Gastrocnemius medialis (tissue), 4 donors: Measurements from ENCODE around the gene OR2D3.

Source experiments
- POLR2A ChIP-seq, 2 donors: fragments of 450-650 bp; IDR thresholded peaks; one replicate each; pipeline ENCODE4 v1.6.1; 2017; ENCODE audit warnings: antibody characterized with exemption in 2 of 2, mild to moderate bottlenecking in 2 of 2, moderate library complexity in 2 of 2
- TF ChIP-seq, protein P1 (sequence below), 5 experiments: fragments of 450-650 bp in 3 of 5; fragments of 200-600 bp in 2 of 5; sonication (generic) in 2 of 5; IDR thresholded peaks in 4 of 5; conservative IDR thresholded peaks in 1 of 5; 1 replicate in 4 of 5; 2 replicates in 1 of 5; pipeline ENCODE4 v1.5.1; 2016 to 2019; ENCODE audit warnings: antibody characterized with exemption in 5 of 5, mild to moderate bottlenecking in 3 of 5, moderate library complexity in 3 of 5

DNA sequence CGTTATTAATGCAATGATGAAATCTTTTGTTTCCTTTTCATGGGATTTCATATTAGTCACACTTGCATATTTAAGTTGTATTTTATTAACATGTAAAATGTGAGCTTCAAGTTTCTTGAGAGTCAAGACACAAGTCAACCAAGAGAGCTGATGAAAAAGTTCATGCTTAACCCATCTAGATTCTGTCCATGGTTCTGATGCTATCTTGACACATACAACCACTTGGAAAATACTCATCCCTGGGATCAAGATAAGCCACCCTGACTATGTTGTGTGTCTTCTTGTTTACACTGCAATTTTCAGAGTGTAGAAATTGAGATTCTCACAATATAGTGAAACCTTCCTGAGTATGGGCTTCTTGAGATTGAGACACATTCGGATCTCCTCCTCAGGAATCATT lies 45.0 kb upstream of the OR2D3 start:
- TF ChIP-seq, protein P1, sequence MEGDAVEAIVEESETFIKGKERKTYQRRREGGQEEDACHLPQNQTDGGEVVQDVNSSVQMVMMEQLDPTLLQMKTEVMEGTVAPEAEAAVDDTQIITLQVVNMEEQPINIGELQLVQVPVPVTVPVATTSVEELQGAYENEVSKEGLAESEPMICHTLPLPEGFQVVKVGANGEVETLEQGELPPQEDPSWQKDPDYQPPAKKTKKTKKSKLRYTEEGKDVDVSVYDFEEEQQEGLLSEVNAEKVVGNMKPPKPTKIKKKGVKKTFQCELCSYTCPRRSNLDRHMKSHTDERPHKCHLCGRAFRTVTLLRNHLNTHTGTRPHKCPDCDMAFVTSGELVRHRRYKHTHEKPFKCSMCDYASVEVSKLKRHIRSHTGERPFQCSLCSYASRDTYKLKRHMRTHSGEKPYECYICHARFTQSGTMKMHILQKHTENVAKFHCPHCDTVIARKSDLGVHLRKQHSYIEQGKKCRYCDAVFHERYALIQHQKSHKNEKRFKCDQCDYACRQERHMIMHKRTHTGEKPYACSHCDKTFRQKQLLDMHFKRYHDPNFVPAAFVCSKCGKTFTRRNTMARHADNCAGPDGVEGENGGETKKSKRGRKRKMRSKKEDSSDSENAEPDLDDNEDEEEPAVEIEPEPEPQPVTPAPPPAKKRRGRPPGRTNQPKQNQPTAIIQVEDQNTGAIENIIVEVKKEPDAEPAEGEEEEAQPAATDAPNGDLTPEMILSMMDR (IDR thresholded peaks at IDR 0.05 in 4 of 5, conservative IDR thresholded peaks at IDR 0.05 in 1 of 5) = no peak
- no peak for TF ChIP-seq POLR2A (IDR thresholded peaks at IDR 0.05)
